GM23338 (cell line): ENCODE data around the gene GFOD1. TPM values are rescaled to one million over a fixed set of nuclear protein-coding genes. Genes with fewer than 3 reads are reported as not detected.

Source experiments
- ATAC-seq: fragments of 200-7000 bp; cut with Tn5 transposase; 3 replicates; pipeline ENCODE4 v1.9.1; 2020
- DNase-seq: peaks from one replicate; pipeline ENCODE4 v3.0.0-alpha.2; 2015; ENCODE audit warnings: low spot score
- H2AFZ ChIP-seq: fragments of 200-600 bp; sonication (generic); 2 replicates; pipeline ENCODE4 v1.8.0; 2016; ENCODE audit warnings: antibody characterized with exemption, mild to moderate bottlenecking, moderate library complexity
- H3F3A ChIP-seq: fragments of 200-600 bp; sonication (generic); replicated peaks from 2 replicates; pipeline ENCODE4 v1.8.0; 2017; ENCODE audit warnings: antibody characterized with exemption, mixed run types, low read depth
- H3K27ac ChIP-seq: fragments of 200-600 bp; sonication (generic); 2 replicates; pipeline ENCODE4 v1.6.1; 2016; ENCODE audit warnings: low read depth
- H3K27me3 ChIP-seq: fragments of 200-600 bp; sonication (generic); 2 replicates; pipeline ENCODE4 v1.8.0; 2016; ENCODE audit warnings: mild to moderate bottlenecking, mixed run types, moderate library complexity; ENCODE audit not compliant: insufficient read depth
- H3K36me3 ChIP-seq: fragments of 200-600 bp; sonication (generic); 2 replicates; pipeline ENCODE4 v1.8.0; 2016; ENCODE audit warnings: mild to moderate bottlenecking; ENCODE audit not compliant: insufficient read depth
- H3K4me1 ChIP-seq: fragments of 200-600 bp; sonication (generic); 2 replicates; pipeline ENCODE4 v1.8.0; 2016; ENCODE audit warnings: mild to moderate bottlenecking, moderate library complexity; ENCODE audit not compliant: insufficient read depth
- H3K4me2 ChIP-seq: fragments of 200-600 bp; sonication (generic); 2 replicates; pipeline ENCODE4 v1.7.1; 2017; ENCODE audit warnings: mixed run types
- H3K4me3 ChIP-seq: fragments of 200-600 bp; sonication (generic); 2 replicates; pipeline ENCODE4 v1.6.1; 2016; ENCODE audit warnings: mixed run types
- H3K79me2 ChIP-seq: fragments of 200-600 bp; sonication (generic); replicated peaks from 2 replicates; pipeline ENCODE4 v1.8.0; 2017; ENCODE audit warnings: mild to moderate bottlenecking; ENCODE audit not compliant: insufficient read depth
- H3K9me2 ChIP-seq: fragments of 200-600 bp; sonication (generic); 2 replicates; pipeline ENCODE4 v1.8.0; 2017; ENCODE audit not compliant: insufficient read depth
- H4K20me1 ChIP-seq: fragments of 200-600 bp; sonication (generic); replicated peaks from 2 replicates; pipeline ENCODE4 v1.8.0; 2017; ENCODE audit warnings: mild to moderate bottlenecking; ENCODE audit not compliant: insufficient read depth
- H3K27ac Mint-ChIP-seq: 2 replicates; pipeline ENCODE4 v1.8.0; 2020; ENCODE audit warnings: inconsistent platforms, mild to moderate bottlenecking, moderate library complexity, mixed read lengths
- H3K27me3 Mint-ChIP-seq: 3 replicates; pipeline ENCODE4 v1.8.0; 2022; ENCODE audit warnings: low read depth, mild to moderate bottlenecking, moderate library complexity, mixed read lengths, inconsistent platforms; ENCODE audit not compliant: insufficient read depth, poor library complexity
- H3K36me3 Mint-ChIP-seq: 3 replicates; pipeline ENCODE4 v1.8.0; 2021; ENCODE audit warnings: low read depth, mild to moderate bottlenecking, inconsistent platforms, moderate library complexity, mixed read lengths
- H3K4me1 Mint-ChIP-seq: 3 replicates; pipeline ENCODE4 v1.8.0; 2020; ENCODE audit warnings: mild to moderate bottlenecking, inconsistent platforms, mixed read lengths
- H3K4me3 Mint-ChIP-seq: 3 replicates; pipeline ENCODE4 v1.8.0; 2021; ENCODE audit warnings: moderate library complexity, mild to moderate bottlenecking, inconsistent platforms, mixed read lengths
- H3K9me3 Mint-ChIP-seq: 3 replicates; pipeline ENCODE4 v1.8.0; 2020; ENCODE audit warnings: moderate library complexity, mild to moderate bottlenecking, inconsistent platforms, mixed read lengths
- CTCF ChIP-seq, 2 experiments: fragments of 200-600 bp in 1 of 2; sonication (generic) in 1 of 2; conservative IDR thresholded peaks; 2 replicates each; pipeline versions ENCODE4 v1.5.1 to v1.6.1; 2016 to 2017; ENCODE audit warnings: antibody characterized with exemption in 2 of 2, low read depth in 2 of 2, mild to moderate bottlenecking in 2 of 2, moderate library complexity in 1 of 2
- ETS1 ChIP-seq: IDR thresholded peaks from 2 replicates; pipeline ENCODE4 v1.6.1; 2016; ENCODE audit warnings: antibody characterized with exemption
- EZH2 ChIP-seq: fragments of 200-600 bp; sonication (generic); IDR thresholded peaks from one replicate; pipeline ENCODE4 v1.8.0; 2017; ENCODE audit warnings: antibody characterized with exemption, mild to moderate bottlenecking, low read depth; ENCODE audit not compliant: unreplicated experiment
- EZH2phosphoT487 ChIP-seq: fragments of 200-600 bp; sonication (generic); IDR thresholded peaks from one replicate; pipeline ENCODE4 v1.8.1; 2018; ENCODE audit warnings: antibody characterized with exemption; ENCODE audit not compliant: unreplicated experiment
- JUNB ChIP-seq: IDR thresholded peaks from one replicate; pipeline ENCODE4 v1.6.1; 2016; ENCODE audit warnings: antibody characterized with exemption; ENCODE audit not compliant: unreplicated experiment
- NANOG ChIP-seq: IDR thresholded peaks from 2 replicates; pipeline ENCODE4 v1.6.1; 2016; ENCODE audit warnings: antibody characterized with exemption, borderline replicate concordance
- REST ChIP-seq: IDR thresholded peaks from one replicate; pipeline ENCODE4 v1.6.1; 2018; ENCODE audit warnings: antibody characterized with exemption; ENCODE audit not compliant: unreplicated experiment
- ZNF331 ChIP-seq: fragments of 250-450 bp; sonication (Bioruptor Pico); IDR thresholded peaks from 2 replicates; pipeline ENCODE4 v1.5.0; 2020; ENCODE audit warnings: low read depth, mild to moderate bottlenecking, moderate library complexity
- polyA plus RNA-seq: library from polyadenylated mRNA; unstranded; fragments of >200 nt; fragmentation: Nextera tagmentation; extraction: Ambion mirVana; gene quantifications from 2 replicates; pipeline ENCODE4 v1.2.1, GENCODE V29; 2016
- total RNA-seq: library from RNA; depleted of rRNA; stranded (reverse); fragments of >200 nt; shearing (Covaris generic); gene quantifications from 2 replicates; pipeline ENCODE4 v1.2.3, GENCODE V29; 2014
- TF ChIP-seq, protein P1 (sequence below): fragments of 250-450 bp; sonication (Bioruptor Pico); IDR thresholded peaks from 2 replicates; pipeline ENCODE4 v1.5.0; 2020; ENCODE audit warnings: mild to moderate bottlenecking, moderate library complexity

GFOD1 gene
- total and polyA plus RNA-seq, 2 experiments from 2014 or later, result 4.9 to 12.8 TPM

- TF ChIP-seq REST, result no peak
- no peak for TF ChIP-seq CTCF (conservative IDR thresholded peaks at IDR 0.05; ENCODE audit: low read depth in 2 of 2)
- TF ChIP-seq EZH2phosphoT487, result no peak
- no peak for TF ChIP-seq ETS1
- no peak for TF ChIP-seq NANOG
- TF ChIP-seq ZNF331 (CRISPR knock-in tag), result no peak
- no peak for TF ChIP-seq EZH2
- TF ChIP-seq JUNB, result no peak
These were observed 53.7 kb downstream of the GFOD1 start (continued) for GRCh38 chr6:13433709-13434121.

- H3K4me3 ChIP-seq, result no peak overlapping the region
- no peaks in the 10 kb centered on the region; the same call in 1 of the 2 replicates for H3F3A ChIP-seq
- Mint-ChIP-seq H3K4me1 (peaks cover 41% of the 10 kb centered on the region), H3K4me3 (no peak overlapping the region), H3K27ac (peak overlapping the region; percentile 36; the same call in 1 of the 2 replicates), H3K36me3 (no peaks in the 10 kb centered on the region), H3K27me3 (no peaks in the 10 kb centered on the region), H3K9me3 (peaks cover 3% of the 10 kb centered on the region; the same call in 1 of the 3 replicates)
- H3K79me2 ChIP-seq, result peaks cover 2% of the 10 kb centered on the region
- H4K20me1 ChIP-seq, result no peaks in the 10 kb centered on the region
- TF ChIP-seq EZH2 (no peak), CTCF (conservative IDR thresholded peaks at IDR 0.05; ENCODE audit: low read depth in 2 of 2) (no peak)
- TF ChIP-seq, protein P1, sequence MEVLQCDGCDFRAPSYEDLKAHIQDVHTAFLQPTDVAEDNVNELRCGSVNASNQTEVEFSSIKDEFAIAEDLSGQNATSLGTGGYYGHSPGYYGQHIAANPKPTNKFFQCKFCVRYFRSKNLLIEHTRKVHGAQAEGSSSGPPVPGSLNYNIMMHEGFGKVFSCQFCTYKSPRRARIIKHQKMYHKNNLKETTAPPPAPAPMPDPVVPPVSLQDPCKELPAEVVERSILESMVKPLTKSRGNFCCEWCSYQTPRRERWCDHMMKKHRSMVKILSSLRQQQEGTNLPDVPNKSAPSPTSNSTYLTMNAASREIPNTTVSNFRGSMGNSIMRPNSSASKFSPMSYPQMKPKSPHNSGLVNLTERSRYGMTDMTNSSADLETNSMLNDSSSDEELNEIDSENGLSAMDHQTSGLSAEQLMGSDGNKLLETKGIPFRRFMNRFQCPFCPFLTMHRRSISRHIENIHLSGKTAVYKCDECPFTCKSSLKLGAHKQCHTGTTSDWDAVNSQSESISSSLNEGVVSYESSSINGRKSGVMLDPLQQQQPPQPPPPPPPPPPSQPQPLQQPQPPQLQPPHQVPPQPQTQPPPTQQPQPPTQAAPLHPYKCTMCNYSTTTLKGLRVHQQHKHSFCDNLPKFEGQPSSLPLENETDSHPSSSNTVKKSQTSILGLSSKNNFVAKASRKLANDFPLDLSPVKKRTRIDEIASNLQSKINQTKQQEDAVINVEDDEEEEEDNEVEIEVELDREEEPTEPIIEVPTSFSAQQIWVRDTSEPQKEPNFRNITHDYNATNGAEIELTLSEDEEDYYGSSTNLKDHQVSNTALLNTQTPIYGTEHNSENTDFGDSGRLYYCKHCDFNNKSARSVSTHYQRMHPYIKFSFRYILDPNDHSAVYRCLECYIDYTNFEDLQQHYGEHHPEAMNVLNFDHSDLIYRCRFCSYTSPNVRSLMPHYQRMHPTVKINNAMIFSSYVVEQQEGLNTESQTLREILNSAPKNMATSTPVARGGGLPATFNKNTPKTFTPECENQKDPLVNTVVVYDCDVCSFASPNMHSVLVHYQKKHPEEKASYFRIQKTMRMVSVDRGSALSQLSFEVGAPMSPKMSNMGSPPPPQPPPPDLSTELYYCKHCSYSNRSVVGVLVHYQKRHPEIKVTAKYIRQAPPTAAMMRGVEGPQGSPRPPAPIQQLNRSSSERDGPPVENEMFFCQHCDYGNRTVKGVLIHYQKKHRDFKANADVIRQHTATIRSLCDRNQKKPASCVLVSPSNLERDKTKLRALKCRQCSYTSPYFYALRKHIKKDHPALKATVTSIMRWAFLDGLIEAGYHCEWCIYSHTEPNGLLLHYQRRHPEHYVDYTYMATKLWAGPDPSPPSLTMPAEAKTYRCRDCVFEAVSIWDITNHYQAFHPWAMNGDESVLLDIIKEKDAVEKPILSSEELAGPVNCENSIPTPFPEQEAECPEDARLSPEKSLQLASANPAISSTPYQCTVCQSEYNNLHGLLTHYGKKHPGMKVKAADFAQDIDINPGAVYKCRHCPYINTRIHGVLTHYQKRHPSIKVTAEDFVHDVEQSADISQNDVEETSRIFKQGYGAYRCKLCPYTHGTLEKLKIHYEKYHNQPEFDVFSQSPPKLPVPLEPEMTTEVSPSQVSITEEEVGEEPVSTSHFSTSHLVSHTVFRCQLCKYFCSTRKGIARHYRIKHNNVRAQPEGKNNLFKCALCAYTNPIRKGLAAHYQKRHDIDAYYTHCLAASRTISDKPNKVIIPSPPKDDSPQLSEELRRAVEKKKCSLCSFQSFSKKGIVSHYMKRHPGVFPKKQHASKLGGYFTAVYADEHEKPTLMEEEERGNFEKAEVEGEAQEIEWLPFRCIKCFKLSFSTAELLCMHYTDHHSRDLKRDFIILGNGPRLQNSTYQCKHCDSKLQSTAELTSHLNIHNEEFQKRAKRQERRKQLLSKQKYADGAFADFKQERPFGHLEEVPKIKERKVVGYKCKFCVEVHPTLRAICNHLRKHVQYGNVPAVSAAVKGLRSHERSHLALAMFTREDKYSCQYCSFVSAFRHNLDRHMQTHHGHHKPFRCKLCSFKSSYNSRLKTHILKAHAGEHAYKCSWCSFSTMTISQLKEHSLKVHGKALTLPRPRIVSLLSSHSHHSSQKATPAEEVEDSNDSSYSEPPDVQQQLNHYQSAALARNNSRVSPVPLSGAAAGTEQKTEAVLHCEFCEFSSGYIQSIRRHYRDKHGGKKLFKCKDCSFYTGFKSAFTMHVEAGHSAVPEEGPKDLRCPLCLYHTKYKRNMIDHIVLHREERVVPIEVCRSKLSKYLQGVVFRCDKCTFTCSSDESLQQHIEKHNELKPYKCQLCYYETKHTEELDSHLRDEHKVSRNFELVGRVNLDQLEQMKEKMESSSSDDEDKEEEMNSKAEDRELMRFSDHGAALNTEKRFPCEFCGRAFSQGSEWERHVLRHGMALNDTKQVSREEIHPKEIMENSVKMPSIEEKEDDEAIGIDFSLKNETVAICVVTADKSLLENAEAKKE, result no peak
- H3K9me2 ChIP-seq, result no peaks in the 10 kb centered on the region
- H3K4me2 ChIP-seq, result 0 out of 2 replicates have a peak overlapping the region, but pooled peaks have one; percentile 41
- DNase-seq (no peak), ATAC-seq (no peak)
- H3K27ac ChIP-seq, result no peak overlapping the region
- no peaks in the 10 kb centered on the region for H3K36me3 ChIP-seq
- H3K4me1 ChIP-seq, result peaks cover 27% of the 10 kb centered on the region
- H2AFZ ChIP-seq, result no peak overlapping the region
- no peaks in the 10 kb centered on the region for H3K27me3 ChIP-seq
These were observed 54.7 kb downstream of the GFOD1 start for GRCh38 chr6:13432526-13433184.
